ENCODE results near the gene ADAM22. TPM values are rescaled to one million over a fixed set of nuclear protein-coding genes. Genes with fewer than 3 reads are reported as not detected.

ADAM22 gene
- total and polyA plus RNA-seq, 9 donors, result 1.0 to 18.0 (median 5.5) TPM

GRCh38 chr7:88226886-88227516 lies 292.9 kb downstream of the ADAM22 start:
- H3K27ac ChIP-seq, result no peak overlapping the region
- peaks cover 0 to 3% of the 10 kb centered on the region in 2 donors for H3K9me3 ChIP-seq
- WGBS, 3 donors, result 86 to 89% (median 87%) methylated on average over 6 of the region's 6 CpGs
- no peak for DNase-seq
- H3K4me3 ChIP-seq, result no peak overlapping the region
- H3K36me3 ChIP-seq, result no peaks in the 10 kb centered on the region
- no peaks in the 10 kb centered on the region for H3K4me1 ChIP-seq (ENCODE audit: insufficient read depth)
- no peak for TF ChIP-seq CTCF (IDR thresholded peaks at IDR 0.05)
- TF ChIP-seq EP300 (IDR thresholded peaks at IDR 0.05), result no peak
- no peak for TF ChIP-seq POLR2A (IDR thresholded peaks at IDR 0.05)
- intact Hi-C loops (cut with DNase I), result no loop called here
- H3K27me3 ChIP-seq, result no peaks in the 10 kb centered on the region

GRCh38 chr7:88229302-88229995 lies 295.4 kb downstream of the ADAM22 start:
- WGBS, 3 donors, result 94 to 97% (median 97%) methylated on average over 4 of the region's 4 CpGs
- peaks cover 0 to 3% of the 10 kb centered on the region in 2 donors for H3K9me3 ChIP-seq
- H3K27me3 ChIP-seq, result no peaks in the 10 kb centered on the region
- H3K36me3 ChIP-seq, result no peaks in the 10 kb centered on the region
- DNase-seq, result no peak
- no peak overlapping the region for H3K27ac ChIP-seq
- no peak overlapping the region for H3K4me3 ChIP-seq
- H3K4me1 ChIP-seq (ENCODE audit: insufficient read depth), result no peaks in the 10 kb centered on the region
- no peak for TF ChIP-seq EP300 (IDR thresholded peaks at IDR 0.05)
- no peak for TF ChIP-seq CTCF (IDR thresholded peaks at IDR 0.05)
- TF ChIP-seq POLR2A (IDR thresholded peaks at IDR 0.05), result no peak
- intact Hi-C loops (cut with DNase I), result no loop called here

GRCh38 chr7:88230646-88231045 lies 296.6 kb downstream of the ADAM22 start:
- no peaks in the 10 kb centered on the region for H3K36me3 ChIP-seq
- 76 to 81% (median 79%) methylated on average over 5 of the region's 5 CpGs for WGBS, 3 donors
- no peak overlapping the region for H3K4me3 ChIP-seq
- intact Hi-C loops (cut with DNase I), result no loop called here
- H3K9me3 ChIP-seq, result peaks cover 0 to 3% of the 10 kb centered on the region in 2 donors
- DNase-seq, result no peak
- H3K4me1 ChIP-seq (ENCODE audit: insufficient read depth), result no peaks in the 10 kb centered on the region
- no peaks in the 10 kb centered on the region for H3K27me3 ChIP-seq
- H3K27ac ChIP-seq, result no peak overlapping the region
- no peak for TF ChIP-seq POLR2A (IDR thresholded peaks at IDR 0.05)
- no peak for TF ChIP-seq EP300 (IDR thresholded peaks at IDR 0.05)
- TF ChIP-seq CTCF (IDR thresholded peaks at IDR 0.05), result no peak

GRCh38 chr7:88233828-88234227 lies 299.8 kb downstream of the ADAM22 start:
- intact Hi-C loops (cut with DNase I), result no loop called here
- Histone ChIP-seq H3K4me1 (ENCODE audit: insufficient read depth) (no peaks in the 10 kb centered on the region), H3K9me3 (peaks cover 0 to 3% of the 10 kb centered on the region in 2 donors), H3K27me3 (peaks cover 2% of the 10 kb centered on the region), H3K36me3 (no peaks in the 10 kb centered on the region), H3K4me3 (no peak overlapping the region), H3K27ac (no peak overlapping the region)
- DNase-seq, result no peak
- TF ChIP-seq EP300 (IDR thresholded peaks at IDR 0.05), result no peak
- no peak for TF ChIP-seq CTCF (IDR thresholded peaks at IDR 0.05)
- TF ChIP-seq POLR2A (IDR thresholded peaks at IDR 0.05), result no peak

Data from ovary (tissue), 9 donors.